Uterus (tissue), 4 donors: ENCODE results near the gene MINK1. TPM values are rescaled to one million over a fixed set of nuclear protein-coding genes. Genes with fewer than 3 reads are reported as not detected.

ENCODE experiments used
- DNase-seq, 2 donors: peaks; one replicate each; pipeline ENCODE4 v3.0.0-alpha.2; 2019 to 2020
- H3K27ac ChIP-seq, 2 donors: fragments of 200-600 bp; sonication (generic); 1 replicate in 1 of 2; 2 replicates in 1 of 2; pipeline ENCODE4 v1.5.1; 2016 to 2018
- H3K27me3 ChIP-seq, 2 donors: fragments of 200-600 bp; sonication (generic); one replicate each; pipeline ENCODE4 v1.5.1; 2018 to 2019; ENCODE audit warnings: control low read depth in 1 of 2
- H3K36me3 ChIP-seq, 2 donors: fragments of 200-600 bp; sonication (generic); one replicate each; pipeline ENCODE4 v1.5.1; 2019; ENCODE audit warnings: control low read depth in 1 of 2
- H3K4me1 ChIP-seq, 2 donors: fragments of 200-600 bp; sonication (generic); one replicate each; pipeline ENCODE4 v1.5.1; 2018 to 2019; ENCODE audit warnings: control low read depth in 1 of 2
- H3K4me3 ChIP-seq, 2 donors: fragments of 200-600 bp; sonication (generic); 1 replicate in 1 of 2; 2 replicates in 1 of 2; pipeline ENCODE4 v1.5.1; 2018 to 2019; ENCODE audit warnings: mild to moderate bottlenecking in 1 of 2
- H3K9me3 ChIP-seq, 2 donors: fragments of 200-600 bp; sonication (generic); one replicate each; pipeline ENCODE4 v1.5.1; 2019; ENCODE audit warnings: control low read depth in 1 of 2
- POLR2A ChIP-seq, 2 donors: fragments of 450-650 bp; IDR thresholded peaks; one replicate each; pipeline ENCODE4 v1.6.1; 2016; ENCODE audit warnings: antibody characterized with exemption in 2 of 2, mild to moderate bottlenecking in 1 of 2, moderate library complexity in 1 of 2
- intact Hi-C: fragments of 100-400 bp; cut with DNase I; formaldehyde crosslinking; loops from one replicate; pipeline ENCODE4 v1.15.1; 2023; ENCODE audit warnings: low total_unique reads
- total RNA-seq, 4 donors: library from RNA; depleted of rRNA in 3 of 4; stranded (reverse); fragments of >200 nt in 3 of 4; gene quantifications; one replicate each; pipeline versions ENCODE4 v1.1.0 to v1.2.4, GENCODE V29; 2014 to 2023
- TF ChIP-seq, protein P1 (sequence below), 4 experiments: fragments of 200-600 bp in 2 of 4; fragments of 450-650 bp in 2 of 4; sonication (generic) in 2 of 4; IDR thresholded peaks; one replicate each; pipeline ENCODE4 v1.5.1; 2016 to 2019; ENCODE audit warnings: antibody characterized with exemption in 4 of 4, mild to moderate bottlenecking in 2 of 4, moderate library complexity in 1 of 4
- donor health status: DM: yes; HTN: yes; CAD: no.

The MINK1 gene
- total RNA-seq, 4 donors from 2014 or later, result 17.9 to 99.2 (median 27.9) TPM

DNA sequence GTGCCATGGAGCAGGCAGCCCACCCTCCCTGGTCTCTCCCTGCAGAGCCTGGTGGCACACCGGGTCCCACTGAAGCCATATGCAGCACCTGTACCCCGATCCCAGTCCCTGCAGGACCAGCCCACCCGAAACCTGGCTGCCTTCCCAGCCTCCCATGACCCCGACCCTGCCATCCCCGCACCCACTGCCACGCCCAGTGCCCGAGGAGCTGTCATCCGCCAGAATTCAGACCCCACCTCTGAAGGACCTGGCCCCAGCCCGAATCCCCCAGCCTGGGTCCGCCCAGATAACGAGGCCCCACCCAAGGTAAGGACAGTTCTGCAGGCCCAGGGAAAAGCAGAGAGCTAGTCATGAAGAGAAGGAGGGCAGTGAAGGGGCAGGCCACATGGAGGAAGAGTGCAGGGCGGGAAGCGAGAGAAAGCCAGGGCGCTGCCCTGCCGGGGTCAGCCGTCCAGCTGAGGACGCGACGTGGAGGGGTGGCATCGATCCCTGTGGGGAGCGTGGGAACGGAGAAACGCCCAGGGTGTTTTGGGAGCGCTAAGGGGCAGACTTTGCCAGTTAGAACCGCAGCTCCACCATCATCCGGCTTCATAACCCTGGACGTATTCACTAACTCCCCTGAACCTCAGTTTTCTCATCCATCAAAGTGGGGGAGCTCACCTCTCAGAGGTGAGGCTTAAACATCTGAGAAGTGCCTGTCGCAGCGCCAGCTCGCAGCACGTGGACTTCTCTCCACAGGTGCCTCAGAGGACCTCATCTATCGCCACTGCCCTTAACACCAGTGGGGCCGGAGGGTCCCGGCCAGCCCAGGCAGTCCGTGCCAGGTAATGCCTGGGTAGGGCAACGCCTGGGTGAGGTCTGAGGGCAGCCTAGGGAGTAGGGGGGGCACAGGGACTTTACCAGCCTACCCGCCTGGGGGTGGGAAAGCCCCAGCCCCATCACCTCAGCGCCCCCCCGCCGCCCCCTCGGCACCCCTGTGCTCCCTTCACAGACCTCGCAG is 58.6 kb downstream of the MINK1 start:
- no peaks in the 10 kb centered on the region for H3K36me3 ChIP-seq
- intact Hi-C loops, result no loop called here

DNA sequence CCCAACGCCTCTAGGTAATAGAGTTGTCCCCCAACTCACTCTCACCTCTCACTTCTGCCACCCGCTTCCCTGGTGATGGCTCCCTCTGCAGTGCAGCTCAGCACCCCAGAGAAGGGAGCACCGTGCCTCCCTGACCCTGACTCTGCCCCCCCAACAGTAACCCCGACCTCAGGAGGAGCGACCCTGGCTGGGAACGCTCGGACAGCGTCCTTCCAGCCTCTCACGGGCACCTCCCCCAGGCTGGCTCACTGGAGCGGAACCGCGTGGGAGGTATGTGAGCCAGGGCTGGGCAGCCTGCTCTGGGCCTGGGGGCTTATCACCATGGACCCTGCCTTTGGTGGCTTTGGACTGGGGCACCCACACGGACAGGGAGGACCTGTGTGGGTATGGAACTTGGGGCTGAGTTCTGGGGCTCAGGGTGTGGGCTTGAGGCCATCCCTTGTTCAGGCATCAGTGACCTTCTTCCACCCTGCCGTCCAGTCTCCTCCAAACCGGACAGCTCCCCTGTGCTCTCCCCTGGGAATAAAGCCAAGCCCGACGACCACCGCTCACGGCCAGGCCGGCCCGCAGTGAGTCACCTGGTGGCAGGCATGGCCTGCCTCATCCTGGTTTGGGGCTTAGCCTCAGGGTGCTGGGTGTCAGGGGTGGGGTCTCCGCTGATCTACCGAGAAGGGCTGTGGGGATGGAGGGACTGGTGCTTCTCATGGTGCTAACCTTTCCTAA is 59.5 kb downstream of the MINK1 start:
- Histone ChIP-seq H3K9me3 (no peaks in the 10 kb centered on the region), H3K27me3 (no peaks in the 10 kb centered on the region), H3K27ac (no peak overlapping the region), H3K4me1 (no peaks in the 10 kb centered on the region), H3K4me3 (no peak overlapping the region), H3K36me3 (no peaks in the 10 kb centered on the region)
- no peak for TF ChIP-seq POLR2A (IDR thresholded peaks at IDR 0.05)
- TF ChIP-seq, protein P1, sequence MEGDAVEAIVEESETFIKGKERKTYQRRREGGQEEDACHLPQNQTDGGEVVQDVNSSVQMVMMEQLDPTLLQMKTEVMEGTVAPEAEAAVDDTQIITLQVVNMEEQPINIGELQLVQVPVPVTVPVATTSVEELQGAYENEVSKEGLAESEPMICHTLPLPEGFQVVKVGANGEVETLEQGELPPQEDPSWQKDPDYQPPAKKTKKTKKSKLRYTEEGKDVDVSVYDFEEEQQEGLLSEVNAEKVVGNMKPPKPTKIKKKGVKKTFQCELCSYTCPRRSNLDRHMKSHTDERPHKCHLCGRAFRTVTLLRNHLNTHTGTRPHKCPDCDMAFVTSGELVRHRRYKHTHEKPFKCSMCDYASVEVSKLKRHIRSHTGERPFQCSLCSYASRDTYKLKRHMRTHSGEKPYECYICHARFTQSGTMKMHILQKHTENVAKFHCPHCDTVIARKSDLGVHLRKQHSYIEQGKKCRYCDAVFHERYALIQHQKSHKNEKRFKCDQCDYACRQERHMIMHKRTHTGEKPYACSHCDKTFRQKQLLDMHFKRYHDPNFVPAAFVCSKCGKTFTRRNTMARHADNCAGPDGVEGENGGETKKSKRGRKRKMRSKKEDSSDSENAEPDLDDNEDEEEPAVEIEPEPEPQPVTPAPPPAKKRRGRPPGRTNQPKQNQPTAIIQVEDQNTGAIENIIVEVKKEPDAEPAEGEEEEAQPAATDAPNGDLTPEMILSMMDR (IDR thresholded peaks at IDR 0.05), result no peak
- DNase-seq, result no peak
- intact Hi-C loops, result no loop called here

More for the DNA sequence above, 58.6 kb downstream of the MINK1 start:
- Histone ChIP-seq H3K9me3 (no peaks in the 10 kb centered on the region), H3K4me3 (no peak overlapping the region), H3K4me1 (no peaks in the 10 kb centered on the region), H3K27ac (no peak overlapping the region), H3K27me3 (no peaks in the 10 kb centered on the region)
- no peak for TF ChIP-seq POLR2A (IDR thresholded peaks at IDR 0.05)
- TF ChIP-seq, protein P1 (IDR thresholded peaks at IDR 0.05), result no peak
- no peak for DNase-seq

DNA sequence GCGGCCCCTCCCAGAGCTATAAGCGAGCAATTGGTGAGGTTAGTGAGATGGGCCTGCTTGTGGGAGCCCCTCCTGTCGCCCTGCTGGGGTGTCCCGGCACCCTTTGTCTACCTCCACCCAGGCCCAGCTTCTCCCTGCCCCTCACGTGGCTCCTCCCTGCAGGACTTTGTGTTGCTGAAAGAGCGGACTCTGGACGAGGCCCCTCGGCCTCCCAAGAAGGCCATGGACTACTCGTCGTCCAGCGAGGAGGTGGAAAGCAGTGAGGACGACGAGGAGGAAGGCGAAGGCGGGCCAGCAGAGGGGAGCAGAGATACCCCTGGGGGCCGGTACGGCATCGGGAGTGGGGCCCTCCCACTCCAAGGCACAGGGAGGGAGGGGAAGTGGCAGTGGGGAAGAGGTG is 60.1 kb downstream of the MINK1 start:
- TF ChIP-seq POLR2A (IDR thresholded peaks at IDR 0.05), result no peak
- TF ChIP-seq, protein P1 (IDR thresholded peaks at IDR 0.05), result no peak
- H3K27ac ChIP-seq, result no peak overlapping the region
- H3K27me3 ChIP-seq, result no peaks in the 10 kb centered on the region
- H3K4me1 ChIP-seq, result no peaks in the 10 kb centered on the region
- no peak overlapping the region for H3K4me3 ChIP-seq
- no peak for DNase-seq
- no peaks in the 10 kb centered on the region for H3K9me3 ChIP-seq
- intact Hi-C loops, result no loop called here
- no peaks in the 10 kb centered on the region for H3K36me3 ChIP-seq

DNA sequence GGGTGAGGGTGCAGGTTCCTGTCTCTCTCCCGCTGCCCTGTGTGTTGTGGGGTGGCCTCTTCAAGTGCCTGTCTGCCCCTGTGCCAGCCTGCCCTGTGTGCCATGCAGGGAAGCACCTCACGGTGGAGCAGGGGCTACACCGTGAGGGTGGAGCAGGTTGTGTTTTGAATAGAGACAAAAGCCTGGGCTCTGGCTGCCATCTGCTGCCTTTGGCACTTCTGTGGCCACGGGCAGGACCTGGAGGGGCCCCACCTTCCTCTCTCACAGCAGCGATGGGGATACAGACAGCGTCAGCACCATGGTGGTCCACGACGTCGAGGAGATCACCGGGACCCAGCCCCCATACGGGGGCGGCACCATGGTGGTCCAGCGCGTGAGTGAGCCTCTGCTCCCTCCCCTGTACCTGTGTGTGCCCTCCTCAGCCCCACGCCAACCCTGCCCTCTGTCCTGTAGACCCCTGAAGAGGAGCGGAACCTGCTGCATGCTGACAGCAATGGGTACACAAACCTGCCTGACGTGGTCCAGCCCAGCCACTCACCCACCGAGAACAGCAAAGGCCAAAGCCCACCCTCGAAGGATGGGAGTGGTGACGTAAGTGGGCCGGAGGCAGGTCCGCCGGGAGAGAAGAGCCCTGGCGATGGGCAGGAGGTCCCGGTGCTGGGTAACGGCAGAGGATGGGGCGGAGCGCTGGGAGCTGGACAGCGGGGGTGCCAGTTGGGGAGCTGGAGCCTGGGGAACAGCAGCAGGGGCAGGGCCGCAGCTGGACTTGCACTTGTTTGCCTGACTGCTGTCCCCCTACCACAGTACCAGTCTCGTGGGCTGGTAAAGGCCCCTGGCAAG is 60.8 kb downstream of the MINK1 start:
- H3K27me3 ChIP-seq, result no peaks in the 10 kb centered on the region
- no peaks in the 10 kb centered on the region for H3K4me1 ChIP-seq
- no peak overlapping the region for H3K27ac ChIP-seq
- no peaks in the 10 kb centered on the region for H3K36me3 ChIP-seq
- no peak for DNase-seq
- H3K4me3 ChIP-seq, result no peak overlapping the region
- intact Hi-C loops, result no loop called here
- TF ChIP-seq, protein P1 (IDR thresholded peaks at IDR 0.05), result no peak
- no peak for TF ChIP-seq POLR2A (IDR thresholded peaks at IDR 0.05)
- H3K9me3 ChIP-seq, result no peaks in the 10 kb centered on the region
